GM12878 (cell line): Measurements from ENCODE around the gene EBLN2.

Source experiments
- CHD2 ChIP-seq: IDR thresholded peaks from 2 replicates; pipeline ENCODE4 v1.6.1; 2011; ENCODE audit warnings: low read depth, low read length, improper control_type of control experiment, borderline replicate concordance
- EP300 ChIP-seq, 2 experiments: fragments of 150-350 bp in 1 of 2; IDR thresholded peaks; 2 replicates each; pipeline ENCODE4 v1.6.1; 2011 to 2012; ENCODE audit warnings: low read depth in 2 of 2, low read length in 2 of 2, borderline replicate concordance in 1 of 2, improper control_type of control experiment in 1 of 2, inconsistent platforms in 1 of 2; ENCODE audit not compliant: control insufficient read depth in 1 of 2
- EZH2 ChIP-seq: IDR thresholded peaks from 2 replicates; pipeline ENCODE4 v1.6.1; 2012; ENCODE audit warnings: low read depth, mild to moderate bottlenecking, control low read depth, inconsistent platforms, low read length, borderline replicate concordance; ENCODE audit not compliant: control insufficient read depth
- MXI1 ChIP-seq: fragments of 150-350 bp; IDR thresholded peaks from 2 replicates; pipeline ENCODE4 v1.6.1; 2011; ENCODE audit warnings: low read depth, mild to moderate bottlenecking, inconsistent platforms, low read length, improper control_type of control experiment
- PML ChIP-seq: IDR thresholded peaks from 2 replicates; pipeline ENCODE4 v1.6.1; 2012; ENCODE audit warnings: low read length, inconsistent platforms
- POLR2A ChIP-seq: IDR thresholded peaks from 2 replicates; pipeline ENCODE4 v1.6.1; 2011; ENCODE audit warnings: low read depth, mild to moderate bottlenecking, low read length
- POLR2AphosphoS2 ChIP-seq: IDR thresholded peaks from 2 replicates; pipeline ENCODE4 v1.6.1; 2011; ENCODE audit warnings: low read depth, mild to moderate bottlenecking, low read length, improper control_type of control experiment, moderate library complexity
- SIN3A ChIP-seq: IDR thresholded peaks from 2 replicates; pipeline ENCODE4 v1.6.1; 2012; ENCODE audit warnings: low read depth, low read length, improper control_type of control experiment
- SIX5 ChIP-seq: IDR thresholded peaks from 2 replicates; pipeline ENCODE4 v1.6.1; 2011; ENCODE audit warnings: mild to moderate bottlenecking, low read depth, low read length, moderate library complexity; ENCODE audit not compliant: severe bottlenecking
- SUZ12 ChIP-seq: fragments of 200-600 bp; sonication (generic); IDR thresholded peaks from one replicate; pipeline ENCODE4 v1.6.1; 2018; ENCODE audit warnings: antibody characterized with exemption, mild to moderate bottlenecking; ENCODE audit not compliant: unreplicated experiment
- TF ChIP-seq, protein P1 (sequence below), 3 experiments: IDR thresholded peaks in 2 of 3; conservative IDR thresholded peaks in 1 of 3; 2 replicates each; pipeline ENCODE4 v1.5.1; 2011; ENCODE audit warnings: low read depth in 3 of 3, low read length in 3 of 3, mild to moderate bottlenecking in 3 of 3, control low read depth in 2 of 3, moderate library complexity in 2 of 3, inconsistent platforms in 1 of 3, mixed read lengths in 1 of 3; ENCODE audit not compliant: control insufficient read depth in 2 of 3, insufficient read depth in 1 of 3; ENCODE audit errors: extremely low read depth in 1 of 3

GRCh38 chr3:73098873-73099272 lies 37.4 kb downstream of the EBLN2 start:
- TF ChIP-seq SUZ12 = no peak
- TF ChIP-seq SIX5 = no peak
- no peak for TF ChIP-seq CHD2
- TF ChIP-seq POLR2A = no peak
- TF ChIP-seq, protein P1, sequence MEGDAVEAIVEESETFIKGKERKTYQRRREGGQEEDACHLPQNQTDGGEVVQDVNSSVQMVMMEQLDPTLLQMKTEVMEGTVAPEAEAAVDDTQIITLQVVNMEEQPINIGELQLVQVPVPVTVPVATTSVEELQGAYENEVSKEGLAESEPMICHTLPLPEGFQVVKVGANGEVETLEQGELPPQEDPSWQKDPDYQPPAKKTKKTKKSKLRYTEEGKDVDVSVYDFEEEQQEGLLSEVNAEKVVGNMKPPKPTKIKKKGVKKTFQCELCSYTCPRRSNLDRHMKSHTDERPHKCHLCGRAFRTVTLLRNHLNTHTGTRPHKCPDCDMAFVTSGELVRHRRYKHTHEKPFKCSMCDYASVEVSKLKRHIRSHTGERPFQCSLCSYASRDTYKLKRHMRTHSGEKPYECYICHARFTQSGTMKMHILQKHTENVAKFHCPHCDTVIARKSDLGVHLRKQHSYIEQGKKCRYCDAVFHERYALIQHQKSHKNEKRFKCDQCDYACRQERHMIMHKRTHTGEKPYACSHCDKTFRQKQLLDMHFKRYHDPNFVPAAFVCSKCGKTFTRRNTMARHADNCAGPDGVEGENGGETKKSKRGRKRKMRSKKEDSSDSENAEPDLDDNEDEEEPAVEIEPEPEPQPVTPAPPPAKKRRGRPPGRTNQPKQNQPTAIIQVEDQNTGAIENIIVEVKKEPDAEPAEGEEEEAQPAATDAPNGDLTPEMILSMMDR (IDR thresholded peaks at IDR 0.05 in 2 of 3, conservative IDR thresholded peaks at IDR 0.05 in 1 of 3; ENCODE audit: control insufficient read depth in 2 of 3, extremely low read depth in 1 of 3, insufficient read depth in 1 of 3, low read depth in 3 of 3, low read length in 3 of 3) = no peak
- no peak for TF ChIP-seq POLR2AphosphoS2
- no peak for TF ChIP-seq EP300 (IDR thresholded peaks at IDR 0.05; ENCODE audit: borderline replicate concordance in 1 of 2, control insufficient read depth in 1 of 2, low read depth in 2 of 2, low read length in 2 of 2)
- TF ChIP-seq EZH2 = no peak
- no peak for TF ChIP-seq SIN3A
- no peak for TF ChIP-seq PML
- no peak for TF ChIP-seq MXI1
